ENCODE data around the gene ZNF76. TPM values are rescaled to one million over a fixed set of nuclear protein-coding genes. Genes with fewer than 3 reads are reported as not detected.

The ZNF76 gene
- total and polyA plus RNA-seq, 12 donors = 17.9 to 67.1 (median 37.8) TPM

DNA sequence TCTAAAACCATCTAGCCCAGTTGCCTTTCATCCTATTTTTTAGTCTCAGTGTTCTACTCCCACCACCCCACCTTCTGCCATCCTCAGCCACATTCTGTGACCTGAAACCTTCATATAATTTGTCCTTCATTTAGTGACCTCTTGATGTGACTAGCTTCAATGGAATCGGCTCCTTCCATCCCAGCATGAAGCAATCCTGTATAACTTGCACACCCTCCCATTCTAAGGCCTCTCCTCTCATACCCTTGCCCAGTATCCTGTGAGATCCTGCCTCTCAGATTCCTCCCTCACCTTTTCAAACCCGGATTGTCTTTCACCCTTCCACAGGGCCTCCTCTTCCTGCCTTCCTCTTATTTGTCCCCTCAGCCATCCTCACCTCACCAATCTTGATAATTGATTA, 3.1 kb downstream of the ZNF76 start:
- intact Hi-C loops (cut with DNase I) = no loop called here
- no peak overlapping the region for H3K4me3 ChIP-seq
- H3K4me1 ChIP-seq = peaks cover 7 to 79% (median 37%) of the 10 kb centered on the region in 9 donors
- TF ChIP-seq, protein P1, sequence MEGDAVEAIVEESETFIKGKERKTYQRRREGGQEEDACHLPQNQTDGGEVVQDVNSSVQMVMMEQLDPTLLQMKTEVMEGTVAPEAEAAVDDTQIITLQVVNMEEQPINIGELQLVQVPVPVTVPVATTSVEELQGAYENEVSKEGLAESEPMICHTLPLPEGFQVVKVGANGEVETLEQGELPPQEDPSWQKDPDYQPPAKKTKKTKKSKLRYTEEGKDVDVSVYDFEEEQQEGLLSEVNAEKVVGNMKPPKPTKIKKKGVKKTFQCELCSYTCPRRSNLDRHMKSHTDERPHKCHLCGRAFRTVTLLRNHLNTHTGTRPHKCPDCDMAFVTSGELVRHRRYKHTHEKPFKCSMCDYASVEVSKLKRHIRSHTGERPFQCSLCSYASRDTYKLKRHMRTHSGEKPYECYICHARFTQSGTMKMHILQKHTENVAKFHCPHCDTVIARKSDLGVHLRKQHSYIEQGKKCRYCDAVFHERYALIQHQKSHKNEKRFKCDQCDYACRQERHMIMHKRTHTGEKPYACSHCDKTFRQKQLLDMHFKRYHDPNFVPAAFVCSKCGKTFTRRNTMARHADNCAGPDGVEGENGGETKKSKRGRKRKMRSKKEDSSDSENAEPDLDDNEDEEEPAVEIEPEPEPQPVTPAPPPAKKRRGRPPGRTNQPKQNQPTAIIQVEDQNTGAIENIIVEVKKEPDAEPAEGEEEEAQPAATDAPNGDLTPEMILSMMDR (IDR thresholded peaks at IDR 0.05) = no peak
- H3K9me3 ChIP-seq = no peaks in the 10 kb centered on the region
- WGBS, 2 donors = 30 to 65% methylated on average over 2 of the region's 2 CpGs
- peak overlapping the region in 6 of 10 donors; percentile 19 to 100 (median 64) for H3K27ac ChIP-seq
- DNase-seq (no peak), ATAC-seq (no peak)
- H3K36me3 ChIP-seq = no peaks in the 10 kb centered on the region
- no peaks in the 10 kb centered on the region for H3K27me3 ChIP-seq

DNA sequence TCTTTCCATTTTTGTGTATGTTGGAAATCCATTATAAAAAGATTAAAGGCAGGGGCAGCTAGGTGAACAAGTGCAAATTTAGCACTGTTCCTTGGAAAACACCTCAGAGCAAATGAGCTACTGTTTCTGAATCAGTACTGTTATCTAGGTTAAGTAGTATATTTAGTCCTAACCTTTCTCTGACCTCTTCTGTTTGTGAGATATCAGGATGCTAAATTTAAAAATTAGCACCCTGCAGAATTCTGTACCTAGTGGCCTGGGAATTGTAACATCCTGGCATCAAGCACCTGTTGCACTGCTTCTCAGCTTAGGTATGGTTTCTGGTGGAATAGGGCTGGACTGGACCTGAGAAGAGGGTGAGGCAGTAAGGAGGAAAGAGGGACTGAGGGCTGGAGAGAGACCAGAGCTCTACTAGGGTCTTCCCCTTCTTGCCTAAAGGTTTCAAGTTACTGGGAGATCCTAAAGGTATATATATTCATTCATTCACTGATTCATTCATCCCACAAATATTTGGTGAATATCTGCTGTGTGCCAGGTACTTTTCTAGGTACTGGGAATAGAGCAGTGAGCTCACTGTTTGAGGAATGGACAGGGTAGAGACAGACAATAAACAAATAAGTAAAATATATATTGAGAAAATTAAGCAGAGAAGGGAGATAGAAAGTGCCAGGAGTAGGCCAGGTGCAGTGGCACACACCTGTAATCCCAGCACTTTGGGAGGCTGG, 5.2 kb downstream of the ZNF76 start:
- intact Hi-C loops (cut with DNase I) = no loop called here
- Histone ChIP-seq H3K9me3 (no peaks in the 10 kb centered on the region), H3K36me3 (peaks cover 0 to 1% (median 0%) of the 10 kb centered on the region in 9 donors), H3K4me1 (peaks cover 7 to 83% (median 31%) of the 10 kb centered on the region in 9 donors), H3K4me3 (peak overlapping the region in 1 of 10 donors; percentile 7), H3K27me3 (no peaks in the 10 kb centered on the region), H3K27ac (peak overlapping the region; percentile 31 to 80 (median 56))
- TF ChIP-seq, protein P1 (IDR thresholded peaks at IDR 0.05) = no peak
- DNase-seq = no peak
- peak in 4 of 8 donors; percentile 6 to 47 (median 18) for ATAC-seq

DNA sequence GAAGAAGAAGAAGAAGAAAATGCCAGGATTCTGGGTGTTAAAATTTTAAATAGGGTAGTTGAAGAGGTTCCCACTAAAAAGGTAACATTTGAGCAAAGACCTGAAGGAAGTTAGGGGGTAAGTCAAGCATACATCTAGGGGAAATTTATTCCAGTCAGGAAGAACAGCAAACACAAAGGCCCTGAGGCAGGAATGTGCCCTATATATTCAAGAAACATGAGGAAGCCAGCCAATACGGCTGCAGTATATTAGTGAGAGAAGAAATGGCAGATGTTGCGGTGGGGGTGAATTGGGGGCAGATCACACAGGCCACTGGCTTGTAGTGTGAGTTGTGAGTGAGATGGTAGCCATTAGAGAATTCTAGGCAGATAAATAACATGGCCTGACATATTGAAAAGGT, 6.0 kb downstream of the ZNF76 start:
- peak overlapping the region in 7 of 10 donors; percentile 31 to 80 (median 59) for H3K27ac ChIP-seq
- ATAC-seq (no peak), DNase-seq (no peak)
- H3K4me3 ChIP-seq = no peak overlapping the region
- peaks cover 0 to 9% (median 0%) of the 10 kb centered on the region in 9 donors for H3K36me3 ChIP-seq
- H3K27me3 ChIP-seq = no peaks in the 10 kb centered on the region
- H3K9me3 ChIP-seq = no peaks in the 10 kb centered on the region
- intact Hi-C loops (cut with DNase I) = no loop called here
- 83 to 84% methylated on average over 2 of the region's 2 CpGs for WGBS, 2 donors
- TF ChIP-seq, protein P1 (IDR thresholded peaks at IDR 0.05) = no peak
- peaks cover 7 to 78% (median 27%) of the 10 kb centered on the region in 9 donors for H3K4me1 ChIP-seq

DNA sequence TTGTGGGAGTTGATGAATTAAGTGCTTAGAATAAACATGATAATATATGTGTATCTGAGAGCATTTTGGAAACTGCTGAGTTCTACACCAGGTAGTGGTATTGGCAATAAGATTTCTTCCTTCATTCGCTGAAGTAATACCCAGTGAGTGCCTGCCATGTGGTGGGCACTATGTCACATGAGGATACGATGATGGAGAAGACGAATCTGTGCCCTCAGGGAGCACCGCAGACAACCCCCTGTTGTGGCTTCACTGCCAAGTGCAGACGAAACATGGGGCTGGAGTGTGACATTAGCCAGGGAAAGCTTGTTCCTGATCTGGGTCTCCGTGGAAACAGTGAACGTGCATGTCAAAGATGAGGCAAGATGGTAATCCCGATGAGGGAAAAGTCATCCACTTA, 7.9 kb downstream of the ZNF76 start:
- H3K4me3 ChIP-seq = no peak overlapping the region
- peaks cover 0 to 18% (median 0%) of the 10 kb centered on the region in 9 donors for H3K36me3 ChIP-seq
- H3K27me3 ChIP-seq = no peaks in the 10 kb centered on the region
- peak overlapping the region in 1 of 10 donors; percentile 27 for H3K27ac ChIP-seq
- TF ChIP-seq, protein P1 (IDR thresholded peaks at IDR 0.05) = no peak
- no peak for DNase-seq
- 63 to 65% methylated on average over 8 of the region's 8 CpGs for WGBS, 2 donors
- intact Hi-C loops (cut with DNase I) = no loop called here
- H3K4me1 ChIP-seq = peaks cover 7 to 65% (median 25%) of the 10 kb centered on the region in 9 donors
- ATAC-seq = peak in 3 of 8 donors; percentile 9 to 26 (median 13)
- H3K9me3 ChIP-seq = no peaks in the 10 kb centered on the region
